HepG2 (cell line): ENCODE data around the gene TLR5. TPM values are rescaled to one million over a fixed set of nuclear protein-coding genes. Genes with fewer than 3 reads are reported as not detected.

Source experiments
- AHDC1 ChIP-seq: sonication (generic); formaldehyde crosslinking; IDR thresholded peaks from 2 replicates; pipeline ENCODE4 v1.5.1; 2020; ENCODE audit warnings: mild to moderate bottlenecking, missing genetic modification reagents, borderline replicate concordance
- ASH2L ChIP-seq: fragments of 300-600, 200-600 bp; sonication (generic); IDR thresholded peaks from 2 replicates; pipeline ENCODE4 v1.7.0; 2017; ENCODE audit warnings: low read depth, mild to moderate bottlenecking, moderate library complexity, mixed read lengths, low read length; ENCODE audit not compliant: insufficient read length
- ATF5 ChIP-seq: sonication (generic); formaldehyde crosslinking; IDR thresholded peaks from 2 replicates; pipeline ENCODE4 v1.4.0; 2020; ENCODE audit warnings: mild to moderate bottlenecking, low read depth, missing genetic modification reagents
- ATRX ChIP-seq: sonication (generic); formaldehyde crosslinking; IDR thresholded peaks from 2 replicates; pipeline ENCODE4 v1.4.0; 2020; ENCODE audit warnings: missing genetic modification reagents, borderline replicate concordance
- BCL6 ChIP-seq: IDR thresholded peaks from 2 replicates; pipeline ENCODE4 v1.6.1; 2016; ENCODE audit warnings: missing genetic modification reagents, missing compliant biosample characterization
- FOXK2 ChIP-seq: fragments of 450-650 bp; IDR thresholded peaks from 2 replicates; pipeline ENCODE4 v1.6.1; 2016
- GMEB1 ChIP-seq: sonication (generic); formaldehyde crosslinking; IDR thresholded peaks from 2 replicates; pipeline ENCODE4 v1.5.1; 2020; ENCODE audit warnings: missing genetic modification reagents, mild to moderate bottlenecking, borderline replicate concordance
- RCOR2 ChIP-seq: IDR thresholded peaks from 2 replicates; pipeline ENCODE4 v1.6.1; 2016; ENCODE audit warnings: missing biosample characterization, missing genetic modification reagents
- RERE ChIP-seq: IDR thresholded peaks from 2 replicates; pipeline ENCODE4 v1.6.1; 2016; ENCODE audit warnings: low read depth, missing genetic modification reagents, missing compliant biosample characterization
- RNF2 ChIP-seq: fragments of 450-650 bp; conservative IDR thresholded peaks from 2 replicates; pipeline ENCODE4 v1.6.1; 2016; ENCODE audit warnings: low read depth
- SPEN ChIP-seq: sonication (generic); formaldehyde crosslinking; IDR thresholded peaks from 2 replicates; pipeline ENCODE4 v1.5.1; 2020; ENCODE audit warnings: low read depth, mild to moderate bottlenecking, missing genetic modification reagents
- TARDBP ChIP-seq: sonication (generic); formaldehyde crosslinking; IDR thresholded peaks from 2 replicates; pipeline ENCODE4 v1.8.0; 2022; ENCODE audit warnings: mild to moderate bottlenecking, missing genetic modification reagents
- XRCC5 ChIP-seq: fragments of 200-400 bp; formaldehyde crosslinking; optimal IDR thresholded peaks from 2 replicates; pipeline ENCODE3; 2017; ENCODE audit warnings: mild to moderate bottlenecking, low read length
- ZEB1 ChIP-seq: IDR thresholded peaks from 2 replicates; pipeline ENCODE4 v1.6.1; 2012; ENCODE audit warnings: mild to moderate bottlenecking, low read depth, inconsistent platforms; ENCODE audit not compliant: insufficient replicate concordance
- ZMAT3 ChIP-seq: sonication (generic); formaldehyde crosslinking; conservative IDR thresholded peaks from 2 replicates; pipeline ENCODE4 v1.7.0; 2021; ENCODE audit warnings: missing genetic modification reagents
- ZNF709 ChIP-seq: sonication (generic); formaldehyde crosslinking; IDR thresholded peaks from 2 replicates; pipeline ENCODE4 v1.5.0; 2020; ENCODE audit warnings: mild to moderate bottlenecking, missing genetic modification reagents
- ZSCAN25 ChIP-seq: sonication (generic); formaldehyde crosslinking; IDR thresholded peaks from 2 replicates; pipeline ENCODE4 v1.8.0; 2022; ENCODE audit warnings: mild to moderate bottlenecking, missing genetic modification reagents
- polyA plus RNA-seq, 8 experiments: library from polyadenylated mRNA; depleted of rRNA in 3 of 8; stranded (reverse) in 7 of 8; unstranded in 1 of 8; fragments of >200 nt; fragmentation: Illumina TruSeq in 4 of 8; extraction: Trizol in 4 of 8; gene quantifications; 2 replicates each; pipeline versions ENCODE4 v1.2.1 to v1.2.3, GENCODE V29; 2011 to 2016; ENCODE audit warnings: low read depth in 4 of 8, missing spikeins in 1 of 8, mixed read lengths in 1 of 8; ENCODE audit not compliant: insufficient read depth in 1 of 8
- total RNA-seq, 5 experiments: library from RNA; depleted of rRNA; stranded (reverse); fragments of >200 nt; fragmentation: Illumina TruSeq; extraction: Trizol; gene quantifications; 2 replicates each; pipeline ENCODE4 v1.2.3, GENCODE V29; 2016; ENCODE audit warnings: low read depth in 1 of 5

Gene TLR5
- total and polyA plus RNA-seq, 2 of the 13 experiments (the other 11 are each of a cell fraction or from before 2014, with no cell fraction given) = not detected

- no peak for TF ChIP-seq RERE (CRISPR knock-in tag)
- TF ChIP-seq TARDBP (CRISPR knock-in tag) = peak; percentile 47; the same call in 1 of the 2 replicates
- no peak for TF ChIP-seq ZSCAN25 (CRISPR knock-in tag)
- no peak for TF ChIP-seq ATF5
- no peak for TF ChIP-seq SPEN (CRISPR knock-in tag)
- no peak for TF ChIP-seq ZEB1
- no peak for TF ChIP-seq ASH2L
- no peak for TF ChIP-seq AHDC1 (CRISPR knock-in tag)
- TF ChIP-seq ATRX (CRISPR knock-in tag) = no peak
- no peak for TF ChIP-seq GMEB1
- no peak for TF ChIP-seq RCOR2 (CRISPR knock-in tag)
- TF ChIP-seq ZNF709 (CRISPR knock-in tag) = no peak
- no peak for TF ChIP-seq FOXK2
- no peak for TF ChIP-seq BCL6
- no peak; the same call in 1 of the 2 replicates for TF ChIP-seq RNF2
- peak; percentile 89 for TF ChIP-seq XRCC5
- TF ChIP-seq ZMAT3 (CRISPR knock-in tag) = no peak
These were observed 9.1 kb downstream of the TLR5 start (continued) for GRCh38 chr1:223133824-223134435.
